NCI-H187 treated with DMSO at 0.1 percent for 48 hours (cell line): Measurements from ENCODE around the gene PIGZ.

Experiments used
- DNase-seq: peaks from one replicate; lab custom pipeline; 2025; lab: John Stamatoyannopoulos, UW

Gene PIGZ

DNA sequence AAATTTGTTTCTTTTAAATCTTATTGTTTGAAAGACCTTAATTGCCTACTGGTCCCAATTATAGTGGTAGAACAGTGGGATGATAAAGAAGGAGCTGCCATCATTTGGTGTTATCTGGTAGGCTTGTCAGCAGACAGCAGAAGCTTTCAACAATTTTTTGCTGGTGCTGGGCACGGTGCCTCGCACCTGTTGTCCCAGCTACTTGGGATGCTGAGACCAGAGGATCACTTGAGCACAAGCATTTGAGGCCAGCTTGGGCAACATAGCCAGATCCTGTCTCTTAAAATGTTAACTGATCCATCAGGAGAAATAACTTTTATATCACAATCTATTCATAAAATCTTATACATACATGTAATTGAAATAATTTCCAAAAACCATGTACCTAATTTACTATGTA is 64.9 kb downstream of the PIGZ start:
- no peak for DNase-seq

DNA sequence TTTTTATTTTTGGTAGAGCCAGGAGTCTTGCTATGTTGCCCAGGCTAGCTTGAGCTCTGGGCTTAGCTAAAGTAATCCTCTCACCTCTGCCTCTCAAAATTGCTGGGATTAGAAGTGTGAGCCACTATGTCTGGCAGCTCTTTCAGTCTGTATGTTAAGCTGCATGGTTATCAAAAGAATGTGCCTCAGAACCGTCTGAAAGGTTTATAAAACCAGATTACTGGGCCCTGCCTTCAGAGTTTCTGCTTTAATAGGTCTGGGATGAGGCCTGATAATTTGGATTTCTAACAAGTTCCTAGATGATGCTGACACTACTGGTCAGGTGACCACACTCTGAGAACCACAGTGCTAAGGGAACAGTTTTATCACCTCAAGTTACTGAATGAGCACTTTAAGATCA is 66.3 kb downstream of the PIGZ start:
- DNase-seq: no peak

DNA sequence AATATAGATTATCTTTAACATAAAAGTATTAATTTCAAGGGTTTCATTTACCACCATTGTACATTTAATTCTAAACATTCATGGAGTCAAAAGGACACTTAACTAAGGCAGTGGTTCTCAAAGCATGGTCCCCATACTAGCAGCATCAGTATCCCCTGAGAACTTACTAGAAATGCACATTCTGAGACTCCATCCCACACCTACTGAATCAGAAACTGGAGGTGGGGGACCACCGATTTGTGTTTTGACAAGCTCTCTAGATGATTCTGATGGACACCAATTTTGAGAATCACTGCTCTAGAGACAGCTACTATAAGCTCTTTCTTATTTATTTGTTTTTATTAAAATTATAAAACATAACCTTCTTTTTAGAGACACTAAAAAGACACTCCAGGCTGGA is 66.9 kb downstream of the PIGZ start:
- no peak for DNase-seq
